Measurements from ENCODE around the gene PEAR1.

- no peak for TF ChIP-seq EP300 (IDR thresholded peaks at IDR 0.05; ENCODE audit: borderline replicate concordance in 1 of 2, low read depth in 2 of 2, low read length in 2 of 2)
- TF ChIP-seq ATF3 (IDR thresholded peaks at IDR 0.05; ENCODE audit: insufficient read depth, low read depth, low read length) = no peak
- no peak for TF ChIP-seq YY1 (IDR thresholded peaks at IDR 0.05; ENCODE audit: low read depth, low read length)
- TF ChIP-seq E2F6 (IDR thresholded peaks at IDR 0.05) = no peak
- TF ChIP-seq SAP30 (IDR thresholded peaks at IDR 0.05; ENCODE audit: insufficient read depth, insufficient replicate concordance, low read length) = no peak
- no peak for TF ChIP-seq KDM5A (IDR thresholded peaks at IDR 0.05; ENCODE audit: low read length)
- TF ChIP-seq CTCF (IDR thresholded peaks at IDR 0.05; ENCODE audit: control extremely low read depth in 1 of 3, insufficient read depth in 1 of 3, low read depth in 1 of 3, low read length in 3 of 3) = no peak
- no peak for TF ChIP-seq TCF12 (IDR thresholded peaks at IDR 0.05; ENCODE audit: low read depth, low read length)
- TF ChIP-seq CREB1 (IDR thresholded peaks at IDR 0.05) = no peak
- TF ChIP-seq NRF1 (IDR thresholded peaks at IDR 0.05; ENCODE audit: low read depth, low read length) = no peak
- no peak for TF ChIP-seq CHD2 (IDR thresholded peaks at IDR 0.05; ENCODE audit: low read length)
- no peak for TF ChIP-seq POLR2A (IDR thresholded peaks at IDR 0.05; ENCODE audit: control extremely low read depth in 1 of 2, low read depth in 2 of 2, low read length in 2 of 2)
Measured at GRCh38 chr1:156945881-156946661, 52.6 kb downstream of the PEAR1 start.
